NCI-H1105 (cell line): Measurements from ENCODE around the gene RNF123.
A peak's percentile ranks its signal among the peaks of the same experiment; 100 is the strongest.

Experiments used
- DNase-seq: peaks from one replicate; lab custom pipeline; 2025; lab: John Stamatoyannopoulos, UW

Gene RNF123

GRCh38 chr3:49689046-49689907, at the start of gene RNF123, which contains the start of gene MST1:
Gene RNF123, plus strand, starts transcription at chr3:49689557. Its CDS starts 1,609 bp downstream, at chr3:49691166.
Gene MST1, minus strand, starts transcription at chr3:49689474. Its CDS starts 783 bp downstream, at chr3:49688691.
- DNase-seq = no peak

GRCh38 chr3:49641292-49641691, 48.1 kb upstream of the RNF123 start:
- DNase-seq = no peak

GRCh38 chr3:49641921-49642707, 47.2 kb upstream of the RNF123 start:
- DNase-seq = no peak

- no peak for DNase-seq
Observed at GRCh38 chr3:49642708-49643145, 46.6 kb upstream of the RNF123 start.

GRCh38 chr3:49644684-49645083, 44.7 kb upstream of the RNF123 start:
- DNase-seq = no peak

- no peak for DNase-seq
Observed at GRCh38 chr3:49646236-49646635, 43.1 kb upstream of the RNF123 start.

GRCh38 chr3:49647741-49648140, 41.6 kb upstream of the RNF123 start:
- DNase-seq = no peak

- DNase-seq = no peak
Observed at GRCh38 chr3:49648354-49649019, 40.9 kb upstream of the RNF123 start.

- DNase-seq = no peak
Observed at GRCh38 chr3:49649576-49649975, 39.8 kb upstream of the RNF123 start.

GRCh38 chr3:49650177-49650576, 39.2 kb upstream of the RNF123 start:
- DNase-seq = no peak

GRCh38 chr3:49650637-49651036, 38.7 kb upstream of the RNF123 start:
- no peak for DNase-seq

GRCh38 chr3:49652218-49652902, 37.0 kb upstream of the RNF123 start:
- no peak for DNase-seq

GRCh38 chr3:49652903-49653415, 36.4 kb upstream of the RNF123 start:
- DNase-seq = no peak

GRCh38 chr3:49653621-49654020, 35.7 kb upstream of the RNF123 start:
- DNase-seq = no peak

GRCh38 chr3:49654176-49654825, 35.1 kb upstream of the RNF123 start:
- no peak for DNase-seq

GRCh38 chr3:49654955-49655556, 34.3 kb upstream of the RNF123 start:
- peak; percentile 69 for DNase-seq

GRCh38 chr3:49655731-49656285, 33.5 kb upstream of the RNF123 start:
- DNase-seq = no peak

- no peak for DNase-seq
Observed at GRCh38 chr3:49656541-49657112, 32.7 kb upstream of the RNF123 start.

- DNase-seq = no peak
Observed at GRCh38 chr3:49657208-49657915, 32.0 kb upstream of the RNF123 start.
